Measurements from ENCODE around the gene FAXDC2. TPM values are rescaled to one million over a fixed set of nuclear protein-coding genes. Genes with fewer than 3 reads are reported as not detected.

FAXDC2 gene, protein sequence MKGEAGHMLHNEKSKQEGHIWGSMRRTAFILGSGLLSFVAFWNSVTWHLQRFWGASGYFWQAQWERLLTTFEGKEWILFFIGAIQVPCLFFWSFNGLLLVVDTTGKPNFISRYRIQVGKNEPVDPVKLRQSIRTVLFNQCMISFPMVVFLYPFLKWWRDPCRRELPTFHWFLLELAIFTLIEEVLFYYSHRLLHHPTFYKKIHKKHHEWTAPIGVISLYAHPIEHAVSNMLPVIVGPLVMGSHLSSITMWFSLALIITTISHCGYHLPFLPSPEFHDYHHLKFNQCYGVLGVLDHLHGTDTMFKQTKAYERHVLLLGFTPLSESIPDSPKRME
- total RNA-seq, result not detected

DNA sequence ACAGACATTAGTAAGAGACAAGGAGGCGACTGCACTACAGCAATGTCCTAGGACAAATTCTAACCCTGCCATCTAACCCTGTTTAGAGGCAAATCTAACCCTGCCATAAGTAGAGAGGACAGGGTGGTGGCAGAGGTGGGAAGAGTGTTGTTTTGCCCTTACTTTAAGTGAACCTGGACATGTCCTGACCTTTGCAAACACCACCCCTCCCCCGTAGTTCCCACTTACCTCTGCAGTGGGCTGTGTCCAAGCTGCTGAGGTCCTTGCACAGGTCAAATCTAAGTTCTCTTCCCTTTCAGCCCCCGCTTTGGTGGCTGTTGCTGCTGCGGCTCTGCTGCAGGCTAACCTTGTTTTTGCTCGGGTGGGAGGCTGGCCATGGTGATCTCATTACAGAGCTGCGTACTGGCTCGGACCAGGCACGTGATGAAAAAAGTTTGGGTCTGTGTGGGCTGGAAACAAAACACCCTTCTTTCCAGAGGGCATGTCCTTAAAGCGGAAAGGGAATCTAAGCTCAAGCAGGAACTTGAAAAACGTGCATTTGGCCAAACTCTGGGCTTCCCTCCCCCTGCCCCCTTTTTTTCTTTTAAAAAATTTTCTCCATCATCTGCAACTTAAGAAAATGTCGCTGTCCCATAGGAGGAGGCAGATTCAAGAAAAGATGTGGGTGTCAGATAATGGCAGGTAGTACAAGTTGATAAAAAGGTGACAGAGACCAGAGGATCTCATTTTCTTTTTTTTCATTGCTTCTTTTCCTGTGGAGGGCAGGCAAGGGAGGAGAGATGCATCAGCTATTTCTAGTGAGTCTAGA, at the start of gene FAXDC2:
Gene FAXDC2, minus strand, starts transcription at position 349 of the 808 bp plus-strand sequence. CDS start 12,425 bp downstream, outside the sequence.
- ChIA-PET POLR2A (no interaction called here), CTCF (no interaction called here)
- Mint-ChIP-seq H3K9me3 (ENCODE audit: insufficient read depth) (no peaks in the 10 kb centered on the region), H3K27ac (no peak within 1 kb of the TSS), H3K4me1 (ENCODE audit: low read depth) (peaks cover 2% of the 10 kb centered on the region), H3K27me3 (ENCODE audit: low read depth) (no peaks in the 10 kb centered on the region), H3K4me3 (no peak within 1 kb of the TSS), H3K36me3 (ENCODE audit: low read depth) (peaks cover 4% of the 10 kb centered on the region)
- DNase-seq (no peak), ATAC-seq (no peak)

DNA sequence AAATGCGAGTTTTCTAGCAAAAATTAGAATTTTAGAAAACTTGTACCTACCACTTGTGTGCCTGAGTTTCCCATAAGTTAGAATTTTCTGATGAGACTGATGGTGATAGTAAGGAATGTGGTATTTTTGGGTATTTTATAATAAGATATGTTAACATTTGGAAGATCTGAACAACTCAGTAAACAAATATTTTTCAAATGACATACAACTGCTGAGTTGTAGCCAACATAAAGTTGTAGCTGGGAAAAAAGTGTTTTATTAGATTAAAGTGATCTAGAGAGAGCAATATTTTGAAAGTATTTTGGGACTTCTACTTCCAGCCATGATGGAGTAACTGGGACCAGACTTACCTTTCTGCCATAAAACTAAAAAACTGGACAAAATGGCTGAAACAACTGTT, 49.7 kb upstream of the FAXDC2 start:
- H3K4me3 Mint-ChIP-seq, result no peak overlapping the region
- DNase-seq (no peak), ATAC-seq (no peak)
- peaks cover 54% of the 10 kb centered on the region for H3K36me3 Mint-ChIP-seq (ENCODE audit: low read depth)
- no peaks in the 10 kb centered on the region for H3K9me3 Mint-ChIP-seq (ENCODE audit: insufficient read depth)
- no peaks in the 10 kb centered on the region for H3K27me3 Mint-ChIP-seq (ENCODE audit: low read depth)
- CTCF ChIA-PET, result no interaction called here
- no peak overlapping the region for H3K27ac Mint-ChIP-seq
- POLR2A ChIA-PET, result no interaction called here
- peaks cover 1% of the 10 kb centered on the region for H3K4me1 Mint-ChIP-seq (ENCODE audit: low read depth)

DNA sequence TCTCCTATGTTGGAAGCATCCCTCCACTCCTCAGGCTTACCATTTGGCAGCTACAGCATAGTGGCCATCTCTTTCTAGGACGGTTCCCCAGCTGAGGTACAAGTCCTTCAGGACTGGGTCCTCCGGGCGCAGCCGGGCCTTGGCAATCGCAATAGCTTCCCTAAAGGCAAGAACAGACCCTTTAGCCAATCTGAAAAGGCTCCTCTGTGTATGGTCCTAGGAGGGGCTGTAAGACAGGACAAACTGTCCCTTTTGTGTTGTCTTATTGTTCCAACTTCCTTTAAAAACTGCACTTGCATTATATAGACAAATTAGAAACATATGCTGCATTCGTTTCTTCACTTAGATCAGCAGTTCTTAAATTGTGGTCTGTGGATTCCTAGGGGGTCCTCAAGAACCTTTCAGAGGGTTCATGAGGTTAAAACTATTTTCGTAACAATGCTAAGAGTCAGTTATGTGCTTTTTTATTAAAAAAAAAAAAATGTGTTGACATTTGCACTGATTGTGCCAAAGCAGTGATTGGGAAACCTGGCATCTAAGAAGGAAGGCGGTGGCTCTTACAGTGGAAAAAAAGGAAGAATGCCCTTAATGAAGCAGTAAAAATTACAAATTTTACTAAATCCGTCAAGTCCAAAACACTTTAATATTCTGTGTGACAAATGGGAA, 48.9 kb upstream of the FAXDC2 start:
- Mint-ChIP-seq H3K9me3 (ENCODE audit: insufficient read depth) (no peaks in the 10 kb centered on the region), H3K27ac (no peak overlapping the region), H3K36me3 (ENCODE audit: low read depth) (peaks cover 52% of the 10 kb centered on the region), H3K27me3 (ENCODE audit: low read depth) (no peaks in the 10 kb centered on the region), H3K4me3 (no peak overlapping the region), H3K4me1 (ENCODE audit: low read depth) (peaks cover 1% of the 10 kb centered on the region)
- POLR2A ChIA-PET, result no interaction called here
- ATAC-seq (no peak), DNase-seq (no peak)
- CTCF ChIA-PET, result interaction anchor here (1.1 kb wide), 1 partner anchor 249 kb away, joined by 3 read pairs; no protein-coding TSS in a partner anchor

DNA sequence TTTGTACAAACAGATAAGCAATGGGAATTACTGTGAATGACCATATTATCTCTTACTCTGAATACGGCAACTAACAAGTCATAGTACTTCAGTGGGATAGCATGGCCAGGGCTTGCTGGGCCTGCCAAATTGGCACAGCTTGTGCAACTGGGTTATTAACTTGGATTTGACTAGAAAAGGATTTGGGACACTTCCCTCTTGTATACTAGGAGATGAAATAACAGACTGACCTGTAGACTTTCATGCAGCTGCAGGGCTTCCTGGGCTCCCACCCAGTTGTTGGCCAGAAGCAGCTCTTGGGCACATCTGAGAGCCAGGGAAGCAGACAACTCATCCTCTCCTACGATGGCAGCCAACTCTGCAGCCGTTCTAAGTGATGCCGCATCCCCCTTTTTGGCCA, 47.8 kb upstream of the FAXDC2 start:
- Mint-ChIP-seq H3K27ac (no peak overlapping the region), H3K4me3 (no peak overlapping the region), H3K36me3 (ENCODE audit: low read depth) (peaks cover 52% of the 10 kb centered on the region), H3K27me3 (ENCODE audit: low read depth) (no peaks in the 10 kb centered on the region), H3K4me1 (ENCODE audit: low read depth) (peaks cover 1% of the 10 kb centered on the region), H3K9me3 (ENCODE audit: insufficient read depth) (no peaks in the 10 kb centered on the region)
- ATAC-seq, result no peak
- DNase-seq, result no peak
- ChIA-PET CTCF (no interaction called here), POLR2A (no interaction called here)

DNA sequence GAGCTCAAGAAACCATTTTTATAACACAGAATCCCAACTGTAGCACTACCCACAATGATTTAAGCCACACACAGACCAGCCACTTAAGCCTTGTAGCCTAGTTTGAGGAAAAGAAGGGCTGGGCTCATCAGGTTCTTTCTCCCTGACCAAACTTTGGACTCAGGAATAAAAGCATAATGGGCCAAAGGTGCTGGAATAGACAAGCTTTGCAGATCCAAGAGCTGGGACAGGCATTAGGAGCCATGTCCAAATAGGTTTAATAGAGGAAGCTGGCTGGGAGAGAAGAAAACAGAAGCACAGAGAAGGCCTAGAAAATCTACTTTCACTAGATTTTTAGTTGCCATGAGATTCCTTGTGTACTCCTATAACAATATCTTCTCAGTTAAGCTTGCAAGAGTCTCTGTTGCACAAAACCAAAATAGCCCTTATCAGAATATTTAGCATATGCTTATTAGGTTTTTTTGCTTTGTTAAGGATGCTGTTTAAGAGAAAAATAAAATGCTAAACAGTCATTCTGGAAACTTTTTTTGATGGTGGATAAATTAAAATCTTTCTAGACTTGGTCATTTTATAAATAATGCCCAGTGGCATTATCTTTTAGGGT, 46.3 kb upstream of the FAXDC2 start:
- H3K4me3 Mint-ChIP-seq, result no peak overlapping the region

GRCh38 chr5:154895606-154896561, 45.5 kb upstream of the FAXDC2 start:
- ATAC-seq (no peak), DNase-seq (no peak)
- POLR2A ChIA-PET, result no interaction called here
- no peak overlapping the region for H3K27ac Mint-ChIP-seq
- peaks cover 60% of the 10 kb centered on the region for H3K36me3 Mint-ChIP-seq (ENCODE audit: low read depth)
- no peaks in the 10 kb centered on the region for H3K27me3 Mint-ChIP-seq (ENCODE audit: low read depth)
- no peaks in the 10 kb centered on the region for H3K9me3 Mint-ChIP-seq (ENCODE audit: insufficient read depth)
- CTCF ChIA-PET, result interaction anchor here (1.3 kb wide), 1 partner anchor 10 kb away, joined by 3 read pairs; no protein-coding TSS in a partner anchor
- H3K4me3 Mint-ChIP-seq, result no peak overlapping the region
- peaks cover 3% of the 10 kb centered on the region for H3K4me1 Mint-ChIP-seq (ENCODE audit: low read depth)

More for the DNA sequence above, 46.3 kb upstream of the FAXDC2 start:
- Mint-ChIP-seq H3K27me3 (ENCODE audit: low read depth) (no peaks in the 10 kb centered on the region), H3K27ac (no peak overlapping the region), H3K4me1 (ENCODE audit: low read depth) (peaks cover 3% of the 10 kb centered on the region), H3K36me3 (ENCODE audit: low read depth) (peaks cover 53% of the 10 kb centered on the region), H3K9me3 (ENCODE audit: insufficient read depth) (no peaks in the 10 kb centered on the region)
- ATAC-seq, result no peak
- DNase-seq, result no peak
- CTCF ChIA-PET, result interaction anchor here (1.3 kb wide), 1 partner anchor 9 kb away, joined by 3 read pairs; no protein-coding TSS in a partner anchor
- POLR2A ChIA-PET, result no interaction called here

DNA sequence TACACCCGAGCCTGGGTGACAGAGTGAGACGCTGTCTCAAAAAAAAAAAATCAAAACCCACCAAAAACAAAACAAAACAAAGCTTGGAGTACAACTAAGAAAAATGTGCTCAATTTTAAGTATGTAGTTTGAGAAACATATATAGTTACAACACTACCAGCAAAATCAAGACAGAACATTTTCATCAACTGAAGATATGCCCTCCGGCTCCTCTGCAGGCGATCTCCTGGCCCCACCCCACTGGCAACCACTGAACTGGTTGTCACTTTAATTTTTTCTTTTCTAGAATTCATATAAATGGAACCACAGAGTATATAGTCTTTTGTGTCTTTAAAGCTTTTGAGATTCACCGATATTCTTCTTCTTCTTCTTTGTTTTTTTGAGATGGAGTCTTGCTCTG, 43.0 kb upstream of the FAXDC2 start:
- no peak for ATAC-seq
- Mint-ChIP-seq H3K36me3 (ENCODE audit: low read depth) (peaks cover 62% of the 10 kb centered on the region), H3K4me1 (ENCODE audit: low read depth) (peaks cover 3% of the 10 kb centered on the region), H3K27me3 (ENCODE audit: low read depth) (no peaks in the 10 kb centered on the region), H3K4me3 (no peak overlapping the region), H3K9me3 (ENCODE audit: insufficient read depth) (no peaks in the 10 kb centered on the region), H3K27ac (peak overlapping the region; percentile 30)
- CTCF ChIA-PET, result no interaction called here
- POLR2A ChIA-PET, result no interaction called here
- no peak for DNase-seq

- Mint-ChIP-seq H3K27ac (no peak overlapping the region), H3K4me1 (ENCODE audit: low read depth) (peaks cover 2% of the 10 kb centered on the region), H3K9me3 (ENCODE audit: insufficient read depth) (no peaks in the 10 kb centered on the region), H3K27me3 (ENCODE audit: low read depth) (no peaks in the 10 kb centered on the region), H3K4me3 (no peak overlapping the region), H3K36me3 (ENCODE audit: low read depth) (peaks cover 64% of the 10 kb centered on the region)
- ATAC-seq (no peak), DNase-seq (no peak)
- POLR2A ChIA-PET, result no interaction called here
- CTCF ChIA-PET, result interaction anchor here (1.3 kb wide), 1 partner anchor 12 kb away, joined by 3 read pairs; no protein-coding TSS in a partner anchor
Observed at GRCh38 chr5:154892369-154892771, 42.0 kb upstream of the FAXDC2 start.

- Mint-ChIP-seq H3K9me3 (ENCODE audit: insufficient read depth) (peaks cover 15% of the 10 kb centered on the region), H3K27me3 (ENCODE audit: low read depth) (no peaks in the 10 kb centered on the region), H3K27ac (no peak overlapping the region), H3K4me1 (ENCODE audit: low read depth) (no peaks in the 10 kb centered on the region), H3K4me3 (no peak overlapping the region), H3K36me3 (ENCODE audit: low read depth) (peaks cover 77% of the 10 kb centered on the region)
- POLR2A ChIA-PET, result no interaction called here
- DNase-seq (no peak), ATAC-seq (no peak)
- CTCF ChIA-PET, result no interaction called here
Observed at GRCh38 chr5:154885439-154885838, 35.0 kb upstream of the FAXDC2 start.

DNA sequence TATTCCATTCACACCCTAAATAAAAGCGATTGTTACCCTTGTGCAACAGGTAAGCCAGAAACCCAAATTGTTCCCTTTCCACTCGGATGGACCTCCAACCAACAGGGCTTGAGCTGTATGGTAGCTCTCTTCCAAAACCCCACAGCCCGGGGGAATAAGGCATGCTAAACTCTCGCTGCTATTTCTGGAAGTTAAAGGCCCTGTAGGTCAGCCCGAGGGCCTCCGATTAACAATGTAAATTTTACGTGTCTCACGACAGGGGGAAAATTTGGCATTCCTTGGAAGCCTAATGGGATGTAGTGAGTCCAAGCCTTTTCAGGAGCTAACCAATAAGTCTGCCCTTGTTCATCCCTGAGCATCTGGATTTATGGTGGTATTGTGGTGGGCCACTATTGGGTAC, 34.0 kb upstream of the FAXDC2 start:
- H3K27me3 Mint-ChIP-seq (ENCODE audit: low read depth), result no peaks in the 10 kb centered on the region
- POLR2A ChIA-PET, result no interaction called here
- H3K4me1 Mint-ChIP-seq (ENCODE audit: low read depth), result no peaks in the 10 kb centered on the region
- no peak for DNase-seq
- H3K4me3 Mint-ChIP-seq, result no peak overlapping the region
- peaks cover 81% of the 10 kb centered on the region for H3K36me3 Mint-ChIP-seq (ENCODE audit: low read depth)
- H3K9me3 Mint-ChIP-seq (ENCODE audit: insufficient read depth), result peaks cover 15% of the 10 kb centered on the region
- no peak overlapping the region for H3K27ac Mint-ChIP-seq
- ATAC-seq, result no peak
- CTCF ChIA-PET, result no interaction called here

GRCh38 chr5:154881986-154882385, 31.6 kb upstream of the FAXDC2 start:
- POLR2A ChIA-PET, result no interaction called here
- H3K36me3 Mint-ChIP-seq (ENCODE audit: low read depth), result peaks cover 78% of the 10 kb centered on the region
- peaks cover 18% of the 10 kb centered on the region for H3K9me3 Mint-ChIP-seq (ENCODE audit: insufficient read depth)
- no peak overlapping the region for H3K27ac Mint-ChIP-seq
- H3K4me1 Mint-ChIP-seq (ENCODE audit: low read depth), result no peaks in the 10 kb centered on the region
- CTCF ChIA-PET, result no interaction called here
- ATAC-seq (no peak), DNase-seq (no peak)
- H3K4me3 Mint-ChIP-seq, result no peak overlapping the region
- H3K27me3 Mint-ChIP-seq (ENCODE audit: low read depth), result no peaks in the 10 kb centered on the region
